Activated T-cell treated with anti-CD3 and anti-CD28 coated beads for 24 hours (primary cell): ENCODE results near the gene SMPD3.

Experiments
- DNase-seq: peaks from one replicate; pipeline ENCODE4 v3.0.0-alpha.2; 2020; ENCODE audit warnings: low read depth

Gene SMPD3

GRCh38 chr16:68403177-68403576 lies 45.1 kb downstream of the SMPD3 start:
- no peak for DNase-seq

- no peak for DNase-seq
These were observed 45.6 kb downstream of the SMPD3 start for GRCh38 chr16:68402748-68403040.

- DNase-seq: no peak
These were observed 46.2 kb downstream of the SMPD3 start for GRCh38 chr16:68401871-68402747.

- no peak for DNase-seq
These were observed 47.3 kb downstream of the SMPD3 start for GRCh38 chr16:68400924-68401460.

GRCh38 chr16:68400083-68400923 lies 48.0 kb downstream of the SMPD3 start:
- no peak for DNase-seq

- DNase-seq: no peak
These were observed 48.9 kb downstream of the SMPD3 start for GRCh38 chr16:68399456-68399855.

GRCh38 chr16:68397710-68398201 lies 50.6 kb downstream of the SMPD3 start:
- DNase-seq: no peak

- peak; percentile 28 for DNase-seq
These were observed 51.8 kb downstream of the SMPD3 start for GRCh38 chr16:68396481-68396880.

- DNase-seq: no peak
These were observed 52.5 kb downstream of the SMPD3 start for GRCh38 chr16:68395815-68396214.

- DNase-seq: no peak
These were observed 53.0 kb downstream of the SMPD3 start for GRCh38 chr16:68395167-68395786.

- no peak for DNase-seq
These were observed 55.0 kb downstream of the SMPD3 start for GRCh38 chr16:68393333-68393732.

GRCh38 chr16:68389750-68390371 lies 58.4 kb downstream of the SMPD3 start:
- no peak for DNase-seq

- DNase-seq: no peak
These were observed 59.3 kb downstream of the SMPD3 start for GRCh38 chr16:68389006-68389405.

- DNase-seq: no peak
These were observed 60.2 kb downstream of the SMPD3 start for GRCh38 chr16:68388124-68388523.

GRCh38 chr16:68387301-68387700 lies 61.0 kb downstream of the SMPD3 start:
- DNase-seq: no peak

GRCh38 chr16:68386628-68387027 lies 61.7 kb downstream of the SMPD3 start:
- DNase-seq: no peak

- DNase-seq: no peak
These were observed 62.9 kb downstream of the SMPD3 start for GRCh38 chr16:68385371-68385770.

GRCh38 chr16:68384288-68385161 lies 63.8 kb downstream of the SMPD3 start:
- DNase-seq: no peak

- no peak for DNase-seq
These were observed 64.5 kb downstream of the SMPD3 start for GRCh38 chr16:68383858-68384257.

GRCh38 chr16:68382296-68382718 lies 66.0 kb downstream of the SMPD3 start:
- DNase-seq: no peak

GRCh38 chr16:68381363-68381724 lies 67.0 kb downstream of the SMPD3 start:
- no peak for DNase-seq
